Thyroid gland (tissue), 4 donors: ENCODE measurements around the gene AP4E1. TPM values are rescaled to one million over a fixed set of nuclear protein-coding genes. Genes with fewer than 3 reads are reported as not detected.

Experiments
- DNase-seq, 2 donors: peaks; one replicate each; pipeline ENCODE4 v3.0.0-alpha.2; 2019
- H3K27ac ChIP-seq, 3 donors: fragments of 200-600 bp; sonication (generic); 1 replicate in 2 of 3; 2 replicates in 1 of 3; pipeline ENCODE4 v1.5.1; 2016 to 2019; ENCODE audit warnings: mild to moderate bottlenecking in 1 of 3, moderate library complexity in 1 of 3
- H3K27me3 ChIP-seq: fragments of 200-600 bp; sonication (generic); one replicate; pipeline ENCODE4 v1.5.1; 2019
- H3K36me3 ChIP-seq, 2 donors: fragments of 200-600 bp; sonication (generic); one replicate each; pipeline ENCODE4 v1.5.1; 2016 to 2019
- H3K4me1 ChIP-seq, 2 donors: fragments of 200-600 bp; sonication (generic); one replicate each; pipeline ENCODE4 v1.5.1; 2017 to 2019
- H3K4me3 ChIP-seq, 3 donors: fragments of 200-600 bp; sonication (generic); replicated peaks in 1 of 3; 1 replicate in 2 of 3; 2 replicates in 1 of 3; pipeline ENCODE4 v1.5.1; 2016; ENCODE audit warnings: mild to moderate bottlenecking in 1 of 3
- H3K9me3 ChIP-seq: fragments of 200-600 bp; sonication (generic); one replicate; pipeline ENCODE4 v1.5.1; 2017
- CTCF ChIP-seq, 6 experiments: fragments of 200-600 bp in 3 of 6; fragments of 450-650 bp in 3 of 6; sonication (generic) in 3 of 6; IDR thresholded peaks; one replicate each; pipeline ENCODE4 v1.5.1; 2016 to 2019; ENCODE audit warnings: antibody characterized with exemption in 6 of 6, mild to moderate bottlenecking in 2 of 6, inconsistent platforms in 1 of 6, moderate library complexity in 1 of 6
- POLR2A ChIP-seq, 2 donors: fragments of 450-650 bp; IDR thresholded peaks; one replicate each; pipeline ENCODE4 v1.6.1; 2017; ENCODE audit warnings: antibody characterized with exemption in 2 of 2, mild to moderate bottlenecking in 2 of 2, moderate library complexity in 1 of 2
- WGBS, 2 donors: methylation state at CpG; one replicate each; pipeline ENCODE4 v1.1.5; 2017; 5-methylcytosine and 5-hydroxymethylcytosine counted together
- intact Hi-C: fragments of 100-400 bp; cut with DNase I; formaldehyde crosslinking; loops from one replicate; pipeline ENCODE4 v1.15.1; 2023
- total RNA-seq, 4 donors: library from RNA; depleted of rRNA; stranded (reverse); fragments of >200 nt; gene quantifications; one replicate each; pipeline ENCODE4 v1.2.3, GENCODE V29; 2016

AP4E1 gene
- total RNA-seq, 4 donors from 2014 or later = 9.3 to 13.3 (median 10.4) TPM

GRCh38 chr15:50881121-50882048, 27.1 kb upstream of the AP4E1 start:
- no peak for TF ChIP-seq POLR2A (IDR thresholded peaks at IDR 0.05)
- TF ChIP-seq CTCF (IDR thresholded peaks at IDR 0.05) = no peak
- no peaks in the 10 kb centered on the region for H3K36me3 ChIP-seq
- DNase-seq = no peak
- no peaks in the 10 kb centered on the region for H3K27me3 ChIP-seq
- intact Hi-C loops = no loop called here
- no peak overlapping the region for H3K27ac ChIP-seq
- no peak overlapping the region for H3K4me3 ChIP-seq
- peaks cover 2 to 12% of the 10 kb centered on the region in 2 donors for H3K4me1 ChIP-seq
- WGBS, 2 donors = 69 to 72% methylated on average over 6 of the region's 6 CpGs
- H3K9me3 ChIP-seq = no peaks in the 10 kb centered on the region

GRCh38 chr15:50883903-50884302, 24.6 kb upstream of the AP4E1 start:
- H3K36me3 ChIP-seq = no peaks in the 10 kb centered on the region
- WGBS, 2 donors = 78 to 87% methylated on average over 2 of the region's 2 CpGs
- H3K9me3 ChIP-seq = no peaks in the 10 kb centered on the region
- peaks cover 2 to 7% of the 10 kb centered on the region in 2 donors for H3K4me1 ChIP-seq
- intact Hi-C loops = no loop called here
- no peak for DNase-seq
- H3K27me3 ChIP-seq = no peaks in the 10 kb centered on the region
- TF ChIP-seq CTCF (IDR thresholded peaks at IDR 0.05) = no peak
- no peak for TF ChIP-seq POLR2A (IDR thresholded peaks at IDR 0.05)
- H3K27ac ChIP-seq = no peak overlapping the region
- H3K4me3 ChIP-seq = no peak overlapping the region

GRCh38 chr15:50884540-50884939, 23.9 kb upstream of the AP4E1 start:
- H3K36me3 ChIP-seq = no peaks in the 10 kb centered on the region
- H3K4me1 ChIP-seq = peaks cover 2 to 7% of the 10 kb centered on the region in 2 donors
- no peak for DNase-seq
- 73 to 86% methylated on average over 5 of the region's 5 CpGs for WGBS, 2 donors
- intact Hi-C loops = no loop called here
- no peaks in the 10 kb centered on the region for H3K27me3 ChIP-seq
- H3K27ac ChIP-seq = peak overlapping the region in 1 of 3 donors; percentile 75
- no peak overlapping the region for H3K4me3 ChIP-seq
- no peaks in the 10 kb centered on the region for H3K9me3 ChIP-seq
- TF ChIP-seq POLR2A (IDR thresholded peaks at IDR 0.05) (no peak), CTCF (IDR thresholded peaks at IDR 0.05) (no peak)

GRCh38 chr15:50886139-50886467, 22.4 kb upstream of the AP4E1 start:
- intact Hi-C loops = no loop called here
- DNase-seq = no peak
- H3K27ac ChIP-seq = peak overlapping the region in 2 of 3 donors; percentile 68 to 75

More at GRCh38 chr15:50886139-50886467, 22.4 kb upstream of the AP4E1 start:
- no peak for TF ChIP-seq POLR2A (IDR thresholded peaks at IDR 0.05)
- TF ChIP-seq CTCF (IDR thresholded peaks at IDR 0.05) = no peak
- Histone ChIP-seq H3K9me3 (no peaks in the 10 kb centered on the region), H3K4me1 (peaks cover 2 to 10% of the 10 kb centered on the region in 2 donors), H3K27me3 (no peaks in the 10 kb centered on the region), H3K36me3 (no peaks in the 10 kb centered on the region), H3K4me3 (no peak overlapping the region)
